ENCODE measurements around the gene ZNHIT2.

Gene ZNHIT2

GRCh38 chr11:65117206-65118096, at the start of gene ZNHIT2:
ZNHIT2 (minus strand) TSS chr11:65117701; CDS start chr11:65117653, 48 bp downstream.
- H3K4me1 ChIP-seq (ENCODE audit: control insufficient read depth in 1 of 2, insufficient read depth in 2 of 2, low read length in 2 of 2) = peaks cover 36 to 51% of the 10 kb centered on the region in 2 donors
- H3K36me3 ChIP-seq (ENCODE audit: control insufficient read depth in 1 of 2, insufficient read depth in 2 of 2, low read length in 2 of 2) = peaks cover 26 to 27% of the 10 kb centered on the region in 2 donors
- H3K27ac ChIP-seq (ENCODE audit: low read depth, low read length) = peak within 1 kb of the TSS; percentile 69
- H3K4me3 ChIP-seq (ENCODE audit: low read depth in 1 of 2, low read length in 2 of 2) = peak within 1 kb of the TSS; percentile 75 to 84
- H3K27me3 ChIP-seq (ENCODE audit: control insufficient read depth in 1 of 2, insufficient read depth in 2 of 2, low read length in 2 of 2) = no peaks in the 10 kb centered on the region
- peak within 1 kb of the TSS; percentile 62 to 86 for H3K9ac ChIP-seq (ENCODE audit: low read depth in 1 of 2, low read length in 2 of 2)
- H3K9me3 ChIP-seq (ENCODE audit: control insufficient read depth in 1 of 2, low read length in 2 of 2) = no peaks in the 10 kb centered on the region

GRCh38 chr11:65166893-65167292, 49.4 kb upstream of the ZNHIT2 start:
- Histone ChIP-seq H3K27ac (ENCODE audit: low read depth, low read length) (no peak overlapping the region), H3K4me1 (ENCODE audit: control insufficient read depth in 1 of 2, insufficient read depth in 2 of 2, low read length in 2 of 2) (peaks cover 0 to 4% of the 10 kb centered on the region in 2 donors), H3K27me3 (ENCODE audit: control insufficient read depth in 1 of 2, insufficient read depth in 2 of 2, low read length in 2 of 2) (no peaks in the 10 kb centered on the region), H3K4me3 (ENCODE audit: low read depth in 1 of 2, low read length in 2 of 2) (peak overlapping the region; percentile 55 to 61), H3K36me3 (ENCODE audit: control insufficient read depth in 1 of 2, insufficient read depth in 2 of 2, low read length in 2 of 2) (no peaks in the 10 kb centered on the region), H3K9ac (ENCODE audit: low read depth in 1 of 2, low read length in 2 of 2) (peak overlapping the region in 1 of 2 donors; percentile 54), H3K9me3 (ENCODE audit: control insufficient read depth in 1 of 2, low read length in 2 of 2) (no peaks in the 10 kb centered on the region)

GRCh38 chr11:65165410-65166317, 48.2 kb upstream of the ZNHIT2 start:
- H3K4me3 ChIP-seq (ENCODE audit: low read depth in 1 of 2, low read length in 2 of 2) = peak overlapping the region; percentile 56 to 60
- peak overlapping the region; percentile 59 to 67 for H3K9ac ChIP-seq (ENCODE audit: low read depth in 1 of 2, low read length in 2 of 2)
- H3K9me3 ChIP-seq (ENCODE audit: control insufficient read depth in 1 of 2, low read length in 2 of 2) = no peaks in the 10 kb centered on the region
- no peaks in the 10 kb centered on the region for H3K27me3 ChIP-seq (ENCODE audit: control insufficient read depth in 1 of 2, insufficient read depth in 2 of 2, low read length in 2 of 2)
- no peak overlapping the region for H3K27ac ChIP-seq (ENCODE audit: low read depth, low read length)
- peaks cover 0 to 4% of the 10 kb centered on the region in 2 donors for H3K4me1 ChIP-seq (ENCODE audit: control insufficient read depth in 1 of 2, insufficient read depth in 2 of 2, low read length in 2 of 2)
- no peaks in the 10 kb centered on the region for H3K36me3 ChIP-seq (ENCODE audit: control insufficient read depth in 1 of 2, insufficient read depth in 2 of 2, low read length in 2 of 2)

- Histone ChIP-seq H3K27ac (ENCODE audit: low read depth, low read length) (no peak overlapping the region), H3K36me3 (ENCODE audit: control insufficient read depth in 1 of 2, insufficient read depth in 2 of 2, low read length in 2 of 2) (no peaks in the 10 kb centered on the region), H3K27me3 (ENCODE audit: control insufficient read depth in 1 of 2, insufficient read depth in 2 of 2, low read length in 2 of 2) (no peaks in the 10 kb centered on the region), H3K4me1 (ENCODE audit: control insufficient read depth in 1 of 2, insufficient read depth in 2 of 2, low read length in 2 of 2) (peaks cover 0 to 4% of the 10 kb centered on the region in 2 donors), H3K9me3 (ENCODE audit: control insufficient read depth in 1 of 2, low read length in 2 of 2) (no peaks in the 10 kb centered on the region), H3K4me3 (ENCODE audit: low read depth in 1 of 2, low read length in 2 of 2) (no peak overlapping the region), H3K9ac (ENCODE audit: low read depth in 1 of 2, low read length in 2 of 2) (no peak overlapping the region)
Measured at GRCh38 chr11:65163684-65164083, 46.2 kb upstream of the ZNHIT2 start.

GRCh38 chr11:65160643-65161042, 43.1 kb upstream of the ZNHIT2 start:
- Histone ChIP-seq H3K4me1 (ENCODE audit: control insufficient read depth in 1 of 2, insufficient read depth in 2 of 2, low read length in 2 of 2) (peaks cover 0 to 3% of the 10 kb centered on the region in 2 donors), H3K9me3 (ENCODE audit: control insufficient read depth in 1 of 2, low read length in 2 of 2) (no peaks in the 10 kb centered on the region), H3K4me3 (ENCODE audit: low read depth in 1 of 2, low read length in 2 of 2) (no peak overlapping the region), H3K36me3 (ENCODE audit: control insufficient read depth in 1 of 2, insufficient read depth in 2 of 2, low read length in 2 of 2) (no peaks in the 10 kb centered on the region), H3K9ac (ENCODE audit: low read depth in 1 of 2, low read length in 2 of 2) (no peak overlapping the region), H3K27me3 (ENCODE audit: control insufficient read depth in 1 of 2, insufficient read depth in 2 of 2, low read length in 2 of 2) (no peaks in the 10 kb centered on the region), H3K27ac (ENCODE audit: low read depth, low read length) (no peak overlapping the region)

- Histone ChIP-seq H3K27me3 (ENCODE audit: control insufficient read depth in 1 of 2, insufficient read depth in 2 of 2, low read length in 2 of 2) (no peaks in the 10 kb centered on the region), H3K9me3 (ENCODE audit: control insufficient read depth in 1 of 2, low read length in 2 of 2) (no peaks in the 10 kb centered on the region), H3K4me3 (ENCODE audit: low read depth in 1 of 2, low read length in 2 of 2) (no peak overlapping the region), H3K27ac (ENCODE audit: low read depth, low read length) (no peak overlapping the region), H3K4me1 (ENCODE audit: control insufficient read depth in 1 of 2, insufficient read depth in 2 of 2, low read length in 2 of 2) (no peaks in the 10 kb centered on the region), H3K36me3 (ENCODE audit: control insufficient read depth in 1 of 2, insufficient read depth in 2 of 2, low read length in 2 of 2) (no peaks in the 10 kb centered on the region), H3K9ac (ENCODE audit: low read depth in 1 of 2, low read length in 2 of 2) (no peak overlapping the region)
Measured at GRCh38 chr11:65159012-65159411, 41.5 kb upstream of the ZNHIT2 start.

- H3K9me3 ChIP-seq (ENCODE audit: control insufficient read depth in 1 of 2, low read length in 2 of 2) = no peaks in the 10 kb centered on the region
- H3K4me3 ChIP-seq (ENCODE audit: low read depth in 1 of 2, low read length in 2 of 2) = no peak overlapping the region
- no peak overlapping the region for H3K27ac ChIP-seq (ENCODE audit: low read depth, low read length)
- no peaks in the 10 kb centered on the region for H3K4me1 ChIP-seq (ENCODE audit: control insufficient read depth in 1 of 2, insufficient read depth in 2 of 2, low read length in 2 of 2)
- H3K9ac ChIP-seq (ENCODE audit: low read depth in 1 of 2, low read length in 2 of 2) = no peak overlapping the region
- no peaks in the 10 kb centered on the region for H3K27me3 ChIP-seq (ENCODE audit: control insufficient read depth in 1 of 2, insufficient read depth in 2 of 2, low read length in 2 of 2)
- H3K36me3 ChIP-seq (ENCODE audit: control insufficient read depth in 1 of 2, insufficient read depth in 2 of 2, low read length in 2 of 2) = no peaks in the 10 kb centered on the region
Measured at GRCh38 chr11:65157336-65157735, 39.8 kb upstream of the ZNHIT2 start.

GRCh38 chr11:65156926-65157325, 39.4 kb upstream of the ZNHIT2 start:
- Histone ChIP-seq H3K27me3 (ENCODE audit: control insufficient read depth in 1 of 2, insufficient read depth in 2 of 2, low read length in 2 of 2) (no peaks in the 10 kb centered on the region), H3K4me3 (ENCODE audit: low read depth in 1 of 2, low read length in 2 of 2) (no peak overlapping the region), H3K9ac (ENCODE audit: low read depth in 1 of 2, low read length in 2 of 2) (no peak overlapping the region), H3K9me3 (ENCODE audit: control insufficient read depth in 1 of 2, low read length in 2 of 2) (no peaks in the 10 kb centered on the region), H3K27ac (ENCODE audit: low read depth, low read length) (no peak overlapping the region), H3K4me1 (ENCODE audit: control insufficient read depth in 1 of 2, insufficient read depth in 2 of 2, low read length in 2 of 2) (no peaks in the 10 kb centered on the region), H3K36me3 (ENCODE audit: control insufficient read depth in 1 of 2, insufficient read depth in 2 of 2, low read length in 2 of 2) (no peaks in the 10 kb centered on the region)

GRCh38 chr11:65156256-65156655, 38.8 kb upstream of the ZNHIT2 start:
- no peaks in the 10 kb centered on the region for H3K27me3 ChIP-seq (ENCODE audit: control insufficient read depth in 1 of 2, insufficient read depth in 2 of 2, low read length in 2 of 2)
- no peak overlapping the region for H3K9ac ChIP-seq (ENCODE audit: low read depth in 1 of 2, low read length in 2 of 2)
- no peak overlapping the region for H3K4me3 ChIP-seq (ENCODE audit: low read depth in 1 of 2, low read length in 2 of 2)

GRCh38 chr11:65152122-65152521, 34.6 kb upstream of the ZNHIT2 start:
- peaks cover 8 to 17% of the 10 kb centered on the region in 2 donors for H3K4me1 ChIP-seq (ENCODE audit: control insufficient read depth in 1 of 2, insufficient read depth in 2 of 2, low read length in 2 of 2)
- H3K27me3 ChIP-seq (ENCODE audit: control insufficient read depth in 1 of 2, insufficient read depth in 2 of 2, low read length in 2 of 2) = no peaks in the 10 kb centered on the region
- no peaks in the 10 kb centered on the region for H3K36me3 ChIP-seq (ENCODE audit: control insufficient read depth in 1 of 2, insufficient read depth in 2 of 2, low read length in 2 of 2)
- H3K9ac ChIP-seq (ENCODE audit: low read depth in 1 of 2, low read length in 2 of 2) = no peak overlapping the region
- H3K27ac ChIP-seq (ENCODE audit: low read depth, low read length) = no peak overlapping the region
- H3K4me3 ChIP-seq (ENCODE audit: low read depth in 1 of 2, low read length in 2 of 2) = no peak overlapping the region
- peaks cover 3 to 4% of the 10 kb centered on the region in 2 donors for H3K9me3 ChIP-seq (ENCODE audit: control insufficient read depth in 1 of 2, low read length in 2 of 2)

More at GRCh38 chr11:65156256-65156655, 38.8 kb upstream of the ZNHIT2 start:
- Histone ChIP-seq H3K9me3 (ENCODE audit: control insufficient read depth in 1 of 2, low read length in 2 of 2) (no peaks in the 10 kb centered on the region), H3K36me3 (ENCODE audit: control insufficient read depth in 1 of 2, insufficient read depth in 2 of 2, low read length in 2 of 2) (no peaks in the 10 kb centered on the region), H3K27ac (ENCODE audit: low read depth, low read length) (no peak overlapping the region), H3K4me1 (ENCODE audit: control insufficient read depth in 1 of 2, insufficient read depth in 2 of 2, low read length in 2 of 2) (peaks cover 2 to 4% of the 10 kb centered on the region in 2 donors)

Measured in duodenal mucosa (tissue), 2 donors.